Inferior parietal cortex (tissue), 1 donor: Measurements from ENCODE around the gene CEP83.

Source experiments
- DNase-seq: peaks from one replicate; pipeline ENCODE4 v3.0.0-alpha.2; 2016; ENCODE audit errors: extremely low spot score

Gene CEP83

GRCh38 chr12:94305130-94305957 lies 154.3 kb downstream of the CEP83 start:
- no peak for DNase-seq

GRCh38 chr12:94304566-94305061 lies 155.1 kb downstream of the CEP83 start:
- DNase-seq = no peak

DNA sequence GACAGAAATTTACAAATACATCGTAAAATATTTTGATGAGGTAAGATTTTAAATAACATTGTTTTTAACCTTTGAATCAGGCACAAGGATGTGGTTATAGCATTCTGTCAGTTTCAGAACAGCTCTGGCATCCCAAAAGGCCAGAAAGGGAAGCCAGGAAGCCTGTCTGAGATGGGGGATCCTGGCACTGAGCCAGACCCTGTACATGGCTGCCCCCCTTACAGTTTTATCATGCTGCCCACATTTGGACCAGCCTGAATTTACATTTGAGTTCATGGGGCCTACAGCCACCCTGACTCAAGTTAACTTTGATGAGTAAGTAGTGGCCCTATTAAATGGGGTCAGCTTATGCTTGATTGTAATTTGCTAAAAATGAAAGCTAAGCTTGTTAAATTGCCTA lies 155.7 kb downstream of the CEP83 start:
- no peak for DNase-seq

DNA sequence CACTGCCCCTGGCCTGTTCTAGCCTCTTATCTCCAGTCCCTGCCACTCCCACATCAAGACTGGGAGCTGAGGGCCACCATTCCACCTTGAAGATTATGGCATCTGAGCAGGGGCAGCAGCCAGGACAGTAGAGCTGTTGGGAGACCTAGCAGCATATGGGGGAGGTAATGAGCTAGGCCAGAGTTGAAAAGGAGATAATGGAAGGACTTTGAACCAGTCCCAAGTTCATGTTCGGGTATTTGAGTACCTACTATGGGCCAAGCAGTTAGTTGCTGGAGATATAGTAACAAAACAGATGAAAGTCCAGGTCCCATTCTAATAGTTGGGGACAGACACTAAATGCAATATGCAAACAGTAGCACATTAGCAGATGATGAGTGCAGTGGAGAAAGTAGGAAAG lies 159.8 kb downstream of the CEP83 start:
- no peak for DNase-seq

GRCh38 chr12:94297876-94298505 lies 161.7 kb downstream of the CEP83 start:
- DNase-seq = no peak

- DNase-seq = no peak
These were observed 162.5 kb downstream of the CEP83 start for GRCh38 chr12:94297096-94297699.

GRCh38 chr12:94290353-94290752 lies 169.3 kb downstream of the CEP83 start:
- DNase-seq = no peak

DNA sequence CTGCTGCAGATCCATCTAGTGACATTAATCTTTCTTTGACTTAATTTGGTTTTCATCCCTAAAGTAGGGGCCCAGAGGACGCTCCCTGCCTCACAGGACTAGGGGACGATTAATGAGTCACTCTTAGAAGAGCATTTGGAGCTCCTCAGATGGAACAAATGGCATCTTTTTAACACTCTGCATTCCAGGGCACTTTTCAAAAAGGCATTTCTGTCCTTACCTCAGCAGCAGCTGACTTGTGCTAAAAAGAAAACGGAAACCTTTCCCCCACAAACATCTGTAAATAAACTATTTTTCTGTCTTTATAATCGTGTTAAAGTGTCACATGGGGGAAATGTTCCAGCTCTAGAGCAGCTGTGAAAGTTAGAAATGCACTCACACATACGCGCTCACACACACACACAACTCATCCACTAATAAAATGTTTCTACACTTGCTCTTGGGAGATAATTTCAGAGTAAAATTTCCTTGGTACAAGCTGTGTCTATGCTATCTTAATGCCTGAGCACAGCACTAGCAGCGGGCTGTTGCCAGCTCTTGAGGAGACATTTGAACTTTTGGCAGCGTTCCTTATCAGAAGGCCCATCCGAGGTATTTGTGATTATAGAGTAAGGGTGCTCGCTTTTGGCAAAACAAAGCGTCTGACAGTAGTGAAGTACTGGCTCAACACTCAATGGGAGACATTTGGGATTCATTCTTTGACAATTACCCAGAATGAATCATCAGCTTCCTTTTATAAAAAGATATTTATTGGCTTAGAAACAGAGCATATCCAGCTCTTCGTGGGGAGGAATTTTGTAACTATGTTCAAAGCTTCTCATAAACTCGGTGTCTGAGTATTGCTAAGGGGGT lies 170.0 kb downstream of the CEP83 start:
- no peak for DNase-seq

- no peak for DNase-seq
These were observed 172.4 kb downstream of the CEP83 start for GRCh38 chr12:94287245-94287628.

- no peak for DNase-seq
These were observed 173.0 kb downstream of the CEP83 start for GRCh38 chr12:94286583-94287244.

DNA sequence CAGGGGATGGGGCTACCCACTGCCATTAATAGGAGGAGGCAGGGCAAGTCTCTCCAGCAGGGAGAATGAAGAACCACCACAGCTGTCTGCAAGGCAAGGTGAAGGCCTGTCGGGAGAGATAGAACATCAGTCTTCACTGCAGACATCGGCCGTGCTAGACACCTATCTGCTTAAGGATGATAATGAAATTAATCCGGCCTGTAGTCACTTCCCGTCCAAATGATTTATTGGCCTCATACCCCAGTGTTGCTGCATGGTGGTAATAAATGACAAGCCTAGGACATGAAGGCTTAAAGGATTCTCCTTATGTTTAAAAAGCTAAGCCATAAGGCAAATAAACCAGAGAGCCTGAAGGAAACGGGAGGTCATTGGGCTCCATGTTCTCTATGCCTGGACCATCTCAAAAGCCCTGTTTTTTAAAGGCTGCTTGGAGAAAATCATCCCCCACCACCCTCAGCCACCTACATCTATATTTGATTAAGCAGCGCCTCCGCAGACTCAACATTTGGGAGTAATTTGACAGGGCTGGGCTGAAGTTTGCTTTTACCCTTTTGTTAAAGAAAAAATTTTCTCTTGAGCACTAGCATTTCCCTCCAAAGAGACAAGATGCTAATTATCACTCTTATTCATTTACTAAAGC lies 173.6 kb downstream of the CEP83 start:
- no peak for DNase-seq

DNA sequence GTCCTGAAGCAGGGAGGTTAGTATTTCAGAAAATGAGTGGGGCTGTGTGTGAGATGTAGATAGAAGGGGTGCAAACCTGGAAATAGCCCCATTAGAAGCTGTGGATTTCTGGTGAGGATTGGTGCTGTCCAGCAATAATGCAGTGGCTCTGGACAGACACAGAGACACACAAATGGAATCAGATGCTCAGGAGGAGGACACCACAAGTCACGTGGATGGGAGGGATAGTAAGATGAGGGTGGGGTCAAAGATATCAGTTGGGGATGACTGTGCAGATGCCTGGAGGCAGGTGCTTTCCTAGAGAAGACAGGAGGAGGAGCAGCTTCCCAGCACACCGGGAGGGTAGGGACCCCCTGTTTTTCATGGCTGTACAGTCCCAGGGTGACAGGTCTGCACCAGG lies 174.8 kb downstream of the CEP83 start:
- DNase-seq = no peak

- DNase-seq = no peak
These were observed 175.6 kb downstream of the CEP83 start for GRCh38 chr12:94284046-94284445.

GRCh38 chr12:94282675-94283074 lies 177.0 kb downstream of the CEP83 start:
- no peak for DNase-seq

DNA sequence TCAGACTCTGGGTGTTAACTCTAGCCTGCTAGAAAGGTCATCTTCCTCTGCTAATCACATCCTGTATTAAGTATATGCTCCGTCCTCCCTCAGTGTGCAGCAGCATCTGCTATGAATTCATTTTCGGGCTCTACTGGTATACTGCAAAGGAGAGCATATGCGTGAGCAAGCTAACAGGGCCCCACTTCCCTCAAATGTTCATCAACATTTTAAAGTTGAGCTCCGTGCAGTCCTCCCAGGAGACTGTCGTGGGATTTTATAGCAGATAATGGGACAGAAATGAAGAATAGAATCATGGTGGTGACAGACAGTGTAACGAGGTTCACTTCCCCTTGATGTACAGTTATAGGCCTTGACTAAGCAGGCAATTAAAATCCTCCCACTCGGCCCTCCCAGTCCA lies 179.6 kb downstream of the CEP83 start:
- DNase-seq = no peak

DNA sequence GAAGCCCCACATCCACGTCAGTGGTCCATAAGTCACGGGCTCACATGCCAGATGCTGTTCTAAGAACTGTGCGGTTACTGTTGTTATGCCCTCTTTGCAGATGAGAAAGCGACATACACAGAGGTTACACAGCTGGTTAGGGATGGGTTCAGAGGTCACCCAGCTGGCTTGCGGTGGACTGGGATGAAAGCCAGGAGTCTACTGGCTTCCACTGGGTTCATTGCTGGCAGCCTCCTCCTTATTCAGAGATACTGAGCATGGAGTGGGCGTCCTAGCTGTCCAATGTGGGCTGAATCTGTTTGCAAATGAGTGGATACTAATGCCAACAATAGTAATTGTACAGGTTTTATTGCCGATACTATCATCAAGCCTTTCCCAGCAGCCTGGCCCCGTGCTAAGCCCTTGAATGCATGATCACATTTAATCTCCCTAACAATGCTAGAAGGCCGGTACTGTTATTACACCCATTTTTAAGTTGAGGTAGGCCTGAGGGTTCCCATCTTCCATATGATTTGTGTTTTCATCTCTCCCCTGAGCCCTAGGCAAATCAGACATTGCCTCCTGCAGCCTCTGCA lies 182.2 kb downstream of the CEP83 start:
- DNase-seq = peak; percentile 28

DNA sequence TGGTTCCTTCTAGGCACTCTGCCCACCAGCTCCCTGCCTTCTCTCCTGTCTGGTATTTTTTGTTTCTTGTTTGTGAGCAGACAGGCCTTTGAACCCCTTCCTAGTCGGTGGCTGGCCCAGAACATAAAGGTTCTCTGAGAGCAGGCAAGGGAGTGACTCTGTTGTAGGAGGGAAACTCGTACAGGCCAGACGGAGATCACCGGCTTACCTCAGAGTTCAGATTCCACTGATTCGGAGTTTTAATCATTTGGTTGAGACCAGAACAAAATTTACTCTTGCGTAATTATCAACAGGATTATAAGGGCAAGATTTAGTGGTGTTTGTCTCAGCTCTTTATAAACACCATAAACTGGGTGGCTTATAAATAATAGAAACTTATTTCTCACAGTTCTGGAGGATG lies 182.9 kb downstream of the CEP83 start:
- no peak for DNase-seq

GRCh38 chr12:94273272-94273671 lies 186.4 kb downstream of the CEP83 start:
- DNase-seq = no peak

GRCh38 chr12:94272280-94272679 lies 187.4 kb downstream of the CEP83 start:
- DNase-seq = no peak

GRCh38 chr12:94271351-94271750 lies 188.3 kb downstream of the CEP83 start:
- DNase-seq = no peak
